HG03196 (cell line): ENCODE measurements around the gene SERPIND1.

Experiments used
- ATAC-seq: cut with Tn5 transposase; IDR thresholded peaks from one replicate; pipeline ENCODE4 v1.9.1; 2021; ENCODE audit not compliant: unreplicated experiment

SERPIND1 gene

DNA sequence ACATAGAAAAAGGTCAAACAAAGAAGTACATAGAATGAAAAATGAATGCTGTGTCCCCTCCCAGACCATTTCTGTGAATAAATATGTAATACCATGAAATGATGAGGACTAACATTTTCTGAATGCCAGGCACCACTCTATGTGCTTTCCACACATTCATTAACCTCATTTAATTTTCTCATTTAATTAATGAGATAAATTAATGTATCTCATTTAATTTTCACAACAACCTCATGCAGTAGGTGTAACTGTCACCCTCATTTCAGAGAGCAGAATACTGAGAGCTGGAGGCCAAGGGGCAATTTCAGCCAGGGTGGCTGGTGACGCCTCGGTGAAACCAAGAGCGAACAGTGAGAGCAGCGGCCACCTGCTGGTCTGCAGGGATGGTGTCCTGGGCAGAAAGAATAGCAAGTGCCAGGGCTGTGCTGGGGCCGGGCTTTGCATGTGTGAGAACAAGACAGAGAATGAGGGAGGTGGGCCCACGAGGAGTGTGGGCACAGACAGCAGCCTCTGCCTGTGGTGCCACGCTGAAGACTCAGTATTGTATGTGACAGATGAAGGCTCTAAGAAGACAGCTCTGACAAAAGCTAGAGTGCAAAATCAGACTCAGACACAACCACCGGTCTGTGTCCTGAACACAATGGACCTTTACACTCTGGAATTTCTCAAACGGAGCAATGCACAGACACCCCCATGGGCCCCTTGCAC lies 1.8 kb upstream of the SERPIND1 start:
- no peak for ATAC-seq

DNA sequence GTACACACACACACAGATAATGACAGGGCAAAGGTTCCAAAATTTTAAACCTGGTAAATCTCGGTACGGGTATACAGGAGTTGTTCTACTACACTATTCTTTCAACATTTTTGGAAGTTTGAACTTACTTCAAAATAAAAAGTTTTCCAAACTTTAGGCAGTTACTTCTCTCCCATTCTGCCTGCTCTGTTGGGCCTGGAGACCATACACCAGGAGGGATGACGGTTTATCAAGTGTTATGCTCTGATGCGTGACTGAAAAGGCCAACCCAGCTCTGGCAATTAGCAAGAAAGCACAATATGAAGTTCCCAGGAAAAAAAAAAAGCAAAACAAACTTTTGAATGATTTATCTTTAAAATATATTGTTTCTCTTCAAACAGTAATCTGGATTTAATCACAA lies 969 bp downstream of the SERPIND1 start:
- ATAC-seq: no peak

DNA sequence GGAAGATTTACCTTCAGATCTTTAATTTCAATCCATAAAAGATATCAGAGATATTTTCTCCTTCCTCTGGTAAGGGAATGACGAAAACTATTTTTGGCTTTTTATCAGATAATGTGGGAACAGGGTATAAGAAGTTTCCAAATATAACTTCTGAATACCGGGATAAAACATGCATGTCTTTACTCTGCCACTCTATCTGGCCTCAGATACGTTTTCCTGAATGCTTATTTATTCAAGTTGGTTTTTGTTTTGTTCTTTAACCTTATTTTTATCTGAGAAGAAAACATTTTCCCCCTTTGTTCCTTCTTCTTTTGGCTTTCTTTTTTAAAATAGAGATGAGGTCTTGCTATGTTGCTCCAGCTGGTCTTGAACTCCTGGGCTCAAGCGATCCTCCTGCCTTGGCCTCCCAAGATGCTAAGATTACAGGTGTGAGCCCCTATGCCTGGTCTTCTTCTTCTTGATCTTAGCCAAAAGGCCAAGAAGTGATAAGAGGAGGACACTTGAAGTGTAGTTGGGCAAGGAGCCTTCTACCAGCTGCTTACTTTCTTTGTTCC lies 1.5 kb downstream of the SERPIND1 start:
- ATAC-seq: no peak

DNA sequence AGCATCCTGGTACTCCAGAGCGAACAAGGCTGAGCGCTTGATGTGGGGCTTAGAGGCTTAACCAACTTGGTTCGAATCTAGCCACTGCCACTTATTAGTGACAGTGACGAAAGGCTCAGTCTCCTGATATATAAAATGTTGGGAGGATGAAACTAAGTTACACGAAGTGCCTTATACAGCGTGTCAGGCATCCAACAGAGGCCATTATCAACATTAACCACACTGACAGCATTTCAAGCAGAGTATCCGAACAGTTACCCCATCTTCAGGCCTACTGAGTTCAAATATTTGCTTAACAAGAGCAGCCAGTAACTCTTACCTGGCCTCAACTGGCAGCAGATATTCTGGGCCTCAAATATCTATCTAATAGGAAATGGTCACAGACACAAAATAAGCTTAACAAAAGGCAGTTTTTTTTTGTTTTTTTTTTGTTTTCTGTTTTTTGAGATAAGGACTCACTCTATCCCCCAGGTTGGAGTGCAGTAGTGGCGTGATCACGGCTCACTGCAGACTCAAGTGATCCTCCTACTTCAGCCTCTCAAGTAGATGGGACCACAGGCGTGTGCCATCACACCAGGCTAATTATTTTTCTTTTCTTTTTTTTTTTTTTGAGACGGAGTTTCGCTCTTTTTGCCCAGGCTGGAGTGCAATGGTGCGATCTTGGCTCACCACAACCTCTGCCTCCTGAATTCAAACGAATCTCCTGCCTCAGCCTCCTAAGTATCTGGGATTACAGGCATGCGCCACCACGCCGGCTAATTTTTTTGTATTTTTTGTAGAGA lies 2.9 kb downstream of the SERPIND1 start:
- ATAC-seq: no peak

DNA sequence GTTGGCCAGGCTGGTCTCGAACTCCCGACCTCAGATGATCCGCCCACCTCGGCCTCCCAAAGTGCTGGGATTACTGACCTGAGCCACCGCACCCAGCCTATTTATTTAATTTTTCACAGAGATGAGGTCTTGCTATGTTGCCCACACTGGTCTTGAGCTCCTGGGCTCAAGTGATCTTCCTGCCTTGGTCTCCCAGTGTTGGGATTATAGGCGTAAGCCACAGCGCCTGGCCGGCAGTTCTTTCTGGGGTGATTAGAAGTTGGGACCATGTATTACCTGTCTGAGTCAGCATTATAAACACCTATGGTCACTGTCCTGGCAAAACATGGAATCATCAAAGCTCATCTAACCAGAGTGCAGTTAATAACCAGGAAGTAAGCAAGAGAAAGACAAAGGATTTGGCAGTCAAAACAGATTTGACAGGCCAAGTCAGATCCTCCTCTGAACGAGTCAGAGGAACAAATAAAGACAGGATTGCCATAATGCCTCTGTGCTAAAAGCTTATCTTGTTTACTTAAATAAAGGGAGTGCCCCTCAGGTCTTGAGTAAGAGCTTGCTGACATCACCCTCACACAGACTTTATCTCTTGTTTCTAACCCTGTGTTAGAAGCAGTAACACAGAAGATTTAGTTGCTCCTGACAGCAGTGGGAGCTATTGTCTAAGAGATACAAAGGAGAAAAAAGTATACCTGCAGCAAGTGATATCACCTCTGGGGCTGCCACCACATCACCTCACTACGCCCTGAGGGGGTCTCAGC lies 3.7 kb downstream of the SERPIND1 start:
- no peak for ATAC-seq

DNA sequence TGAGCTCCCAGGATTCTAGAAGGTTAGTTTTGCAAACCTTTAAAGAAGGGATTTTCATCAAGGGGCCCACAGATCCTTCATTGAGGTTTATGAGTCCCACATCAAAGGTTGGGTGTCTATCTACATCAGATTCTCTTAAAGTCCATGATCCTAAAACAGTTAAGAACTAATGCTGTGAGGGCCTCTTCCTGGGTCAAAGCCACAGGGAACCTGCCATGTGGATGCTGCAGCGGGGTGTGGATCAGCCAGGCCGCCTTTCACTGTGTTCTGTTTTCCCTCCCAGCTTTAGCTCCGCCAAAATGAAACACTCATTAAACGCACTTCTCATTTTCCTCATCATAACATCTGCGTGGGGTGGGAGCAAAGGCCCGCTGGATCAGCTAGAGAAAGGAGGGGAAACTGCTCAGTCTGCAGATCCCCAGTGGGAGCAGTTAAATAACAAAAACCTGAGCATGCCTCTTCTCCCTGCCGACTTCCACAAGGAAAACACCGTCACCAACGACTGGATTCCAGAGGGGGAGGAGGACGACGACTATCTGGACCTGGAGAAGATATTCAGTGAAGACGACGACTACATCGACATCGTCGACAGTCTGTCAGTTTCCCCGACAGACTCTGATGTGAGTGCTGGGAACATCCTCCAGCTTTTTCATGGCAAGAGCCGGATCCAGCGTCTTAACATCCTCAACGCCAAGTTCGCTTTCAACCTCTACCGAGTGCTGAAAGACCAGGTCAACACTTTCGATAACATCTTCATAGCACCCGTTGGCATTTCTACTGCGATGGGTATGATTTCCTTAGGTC lies 5.3 kb downstream of the SERPIND1 start:
- ATAC-seq: no peak

DNA sequence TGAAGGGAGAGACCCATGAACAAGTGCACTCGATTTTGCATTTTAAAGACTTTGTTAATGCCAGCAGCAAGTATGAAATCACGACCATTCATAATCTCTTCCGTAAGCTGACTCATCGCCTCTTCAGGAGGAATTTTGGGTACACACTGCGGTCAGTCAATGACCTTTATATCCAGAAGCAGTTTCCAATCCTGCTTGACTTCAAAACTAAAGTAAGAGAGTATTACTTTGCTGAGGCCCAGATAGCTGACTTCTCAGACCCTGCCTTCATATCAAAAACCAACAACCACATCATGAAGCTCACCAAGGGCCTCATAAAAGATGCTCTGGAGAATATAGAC lies 5.9 kb downstream of the SERPIND1 start:
- no peak for ATAC-seq

DNA sequence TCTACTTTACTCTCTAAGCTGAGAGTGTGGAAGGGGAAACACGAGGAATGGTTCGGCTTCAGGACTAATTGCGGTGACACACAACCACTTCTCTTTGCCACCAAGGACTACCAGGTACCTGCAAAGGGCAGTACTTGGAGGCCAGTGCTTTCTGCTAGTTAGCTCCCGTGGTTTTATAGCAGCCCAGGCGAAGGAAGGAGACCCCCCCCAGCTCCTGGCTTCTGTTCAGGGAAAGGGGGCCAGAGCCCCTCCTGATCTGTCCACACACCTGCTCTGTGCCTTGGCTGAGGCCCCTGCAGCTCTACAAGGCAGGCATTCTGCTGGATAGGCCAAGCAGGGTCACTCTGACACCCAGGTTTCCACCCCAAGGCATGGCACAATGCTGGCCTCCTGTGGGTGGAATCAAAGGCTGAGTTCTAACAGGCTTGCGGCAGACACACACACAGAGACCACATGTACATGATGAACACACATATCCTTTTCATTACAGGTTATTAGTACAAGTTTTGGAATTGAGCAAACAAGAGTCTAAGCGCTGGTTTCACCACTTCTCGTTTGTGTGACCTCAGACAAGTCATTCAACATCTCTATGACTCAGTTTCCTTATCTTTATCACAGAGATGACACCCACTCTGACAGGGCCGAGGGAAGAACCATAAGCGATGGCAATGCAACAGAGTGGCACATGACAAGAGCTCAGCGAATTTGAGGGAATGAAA lies 7.5 kb downstream of the SERPIND1 start:
- no peak for ATAC-seq

DNA sequence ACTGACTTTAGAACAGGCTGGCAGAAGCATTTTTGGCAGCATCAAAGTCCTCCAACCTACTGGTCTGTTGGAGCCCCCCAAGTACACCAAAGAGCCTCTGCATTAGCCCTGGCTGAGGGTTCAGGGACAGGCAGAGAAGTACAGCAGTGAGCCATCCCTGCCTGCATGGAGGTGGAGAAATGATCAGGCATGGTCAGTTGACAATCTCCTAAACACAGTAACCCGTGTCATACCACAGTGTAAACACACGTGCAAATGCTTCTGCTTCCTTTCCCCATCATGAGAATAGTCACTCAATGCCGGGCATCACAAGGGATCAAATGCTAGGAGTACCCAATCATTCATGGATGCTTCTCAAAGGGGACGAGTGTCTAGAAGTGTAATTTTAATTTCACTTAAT lies 8.2 kb downstream of the SERPIND1 start:
- ATAC-seq: no peak

DNA sequence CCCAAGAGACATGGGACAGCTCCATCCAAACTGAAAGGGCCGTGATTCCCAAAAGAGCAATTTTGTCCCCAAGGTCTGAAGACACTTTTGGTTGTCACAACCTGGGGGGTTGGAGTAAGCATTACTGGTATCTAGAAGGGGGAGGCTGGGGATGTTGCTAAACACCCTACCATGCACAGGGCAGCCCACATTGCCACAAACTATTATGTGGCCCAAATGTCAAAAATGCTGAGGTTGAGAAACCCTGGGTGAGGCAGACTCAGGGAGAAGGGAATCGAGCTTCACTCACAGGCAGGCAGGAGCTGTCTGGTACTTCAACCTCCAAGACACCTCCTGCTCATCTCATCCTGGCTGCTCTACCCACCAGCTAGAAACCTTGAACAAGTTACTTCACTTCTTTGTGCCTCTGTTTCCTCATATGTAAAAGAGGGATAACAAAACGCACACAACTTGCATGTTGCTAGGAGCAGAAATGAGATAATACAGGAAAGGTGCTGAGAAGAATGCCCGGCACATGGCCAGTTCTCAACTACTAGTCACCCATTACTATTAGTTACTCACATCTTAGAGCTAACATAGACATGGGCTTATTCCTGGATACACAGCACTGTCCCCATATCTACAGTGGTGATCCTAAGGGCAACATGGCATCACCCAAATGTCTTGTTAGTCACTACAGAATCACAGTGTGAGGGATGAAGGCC lies 8.8 kb downstream of the SERPIND1 start:
- no peak for ATAC-seq

DNA sequence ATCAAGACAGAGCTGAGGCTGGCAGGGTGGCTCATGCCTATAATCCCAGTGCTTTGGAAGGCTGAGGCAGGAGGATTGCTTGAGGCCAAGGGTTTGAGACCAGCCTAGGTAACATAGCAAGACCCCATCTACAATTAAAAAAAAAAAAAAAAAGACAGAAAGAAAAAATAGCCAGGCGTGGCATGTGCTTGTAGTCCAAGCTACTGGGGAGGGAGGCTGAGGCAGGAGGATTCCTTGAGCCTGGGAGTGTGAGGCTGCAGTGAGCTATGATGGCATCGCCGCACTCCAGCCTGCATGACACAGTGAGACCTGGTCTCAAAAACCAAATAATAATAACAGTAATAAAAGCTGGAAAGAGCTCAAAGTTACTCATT lies 9.4 kb downstream of the SERPIND1 start:
- no peak for ATAC-seq

DNA sequence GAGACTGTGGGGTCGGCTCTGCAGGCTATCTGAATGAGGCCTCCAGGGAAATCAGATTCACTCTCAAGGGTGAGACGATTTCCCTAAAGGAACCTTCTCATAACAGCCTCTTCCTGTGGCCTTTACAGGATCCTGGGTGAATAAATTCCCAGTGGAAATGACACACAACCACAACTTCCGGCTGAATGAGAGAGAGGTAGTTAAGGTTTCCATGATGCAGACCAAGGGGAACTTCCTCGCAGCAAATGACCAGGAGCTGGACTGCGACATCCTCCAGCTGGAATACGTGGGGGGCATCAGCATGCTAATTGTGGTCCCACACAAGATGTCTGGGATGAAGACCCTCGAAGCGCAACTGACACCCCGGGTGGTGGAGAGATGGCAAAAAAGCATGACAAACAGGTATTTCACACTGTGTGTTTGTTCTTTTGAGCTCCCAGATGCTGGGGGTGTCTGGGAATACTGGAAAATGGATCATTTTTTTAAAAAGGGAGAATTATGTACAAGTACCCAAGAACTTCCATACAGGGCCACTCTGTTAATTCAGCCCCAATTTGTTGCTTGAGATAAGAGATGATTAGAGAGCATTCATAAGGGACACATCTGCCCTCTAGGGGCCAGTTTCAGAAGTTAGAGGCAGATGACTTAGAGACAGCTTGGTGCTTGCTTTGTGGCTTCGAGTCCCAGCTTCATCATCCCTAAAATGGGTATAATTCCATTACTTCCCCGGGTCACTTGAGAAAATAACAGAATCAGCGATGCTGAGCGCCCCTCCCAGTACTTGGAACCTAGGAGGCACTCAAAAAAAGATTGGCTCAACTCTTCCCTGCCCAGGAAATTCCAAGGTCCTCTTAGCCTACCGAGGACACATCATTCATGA lies 10.2 kb downstream of the SERPIND1 start:
- no peak for ATAC-seq

DNA sequence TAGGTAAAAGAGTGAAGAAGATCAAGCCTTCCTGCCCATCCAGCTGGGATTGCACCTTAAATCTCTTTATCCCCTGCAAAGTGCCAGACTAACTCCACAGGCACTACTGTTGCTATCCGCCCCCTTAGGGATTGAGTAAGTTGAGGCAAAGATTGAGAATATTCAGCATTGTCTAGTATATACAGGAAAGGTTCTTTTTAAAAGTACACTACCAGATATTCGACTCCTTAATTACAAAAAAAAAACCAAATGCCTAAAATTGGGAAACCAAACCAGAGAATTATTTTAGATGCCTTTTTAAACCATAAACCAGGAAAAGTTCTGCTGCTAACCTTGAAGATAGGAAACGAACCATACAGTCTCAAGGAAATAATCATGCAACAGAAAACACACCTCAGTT lies 11.5 kb downstream of the SERPIND1 start:
- no peak for ATAC-seq

DNA sequence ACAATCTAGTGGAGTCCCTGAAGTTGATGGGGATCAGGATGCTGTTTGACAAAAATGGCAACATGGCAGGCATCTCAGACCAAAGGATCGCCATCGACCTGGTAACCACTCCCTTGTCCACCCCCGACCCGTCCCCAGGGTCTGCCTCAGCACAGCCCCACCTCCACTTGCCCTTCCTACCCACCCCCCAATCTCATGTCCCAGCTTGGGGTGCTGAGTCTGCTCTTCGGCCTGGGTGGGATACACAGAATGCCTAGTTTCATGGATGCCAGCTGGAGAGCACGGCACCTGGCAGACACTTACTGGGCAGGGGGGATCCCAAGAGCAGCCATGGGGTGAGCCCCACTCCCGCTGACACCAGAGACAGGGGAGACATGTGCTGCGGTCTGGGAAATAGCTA lies 12.1 kb downstream of the SERPIND1 start:
- ATAC-seq: no peak

DNA sequence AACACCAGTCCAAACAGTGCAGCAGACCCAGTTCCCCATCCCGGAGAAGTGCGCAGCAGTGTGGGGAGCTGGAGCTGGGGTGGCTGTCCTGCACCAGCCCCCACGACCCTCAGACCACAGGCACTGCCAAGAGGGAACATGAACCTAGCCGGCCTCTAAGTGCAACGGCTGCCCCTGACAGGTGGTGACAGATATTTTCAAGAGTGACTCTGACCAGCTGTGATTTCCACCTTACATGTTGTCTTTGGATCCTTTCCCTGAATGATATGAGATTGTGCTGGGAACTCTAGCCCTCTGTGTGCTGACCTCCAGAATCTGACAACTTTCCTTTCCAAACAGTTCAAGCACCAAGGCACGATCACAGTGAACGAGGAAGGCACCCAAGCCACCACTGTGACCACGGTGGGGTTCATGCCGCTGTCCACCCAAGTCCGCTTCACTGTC lies 12.6 kb downstream of the SERPIND1 start:
- ATAC-seq: no peak

DNA sequence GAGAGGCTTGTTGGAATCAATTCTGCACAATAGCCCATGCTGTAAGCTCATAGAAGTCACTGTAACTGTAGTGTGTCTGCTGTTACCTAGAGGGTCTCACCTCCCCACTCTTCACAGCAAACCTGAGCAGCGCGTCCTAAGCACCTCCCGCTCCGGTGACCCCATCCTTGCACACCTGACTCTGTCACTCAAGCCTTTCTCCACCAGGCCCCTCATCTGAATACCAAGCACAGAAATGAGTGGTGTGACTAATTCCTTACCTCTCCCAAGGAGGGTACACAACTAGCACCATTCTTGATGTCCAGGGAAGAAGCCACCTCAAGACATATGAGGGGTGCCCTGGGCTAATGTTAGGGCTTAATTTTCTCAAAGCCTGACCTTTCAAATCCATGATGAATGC lies 13.3 kb downstream of the SERPIND1 start:
- ATAC-seq: no peak

DNA sequence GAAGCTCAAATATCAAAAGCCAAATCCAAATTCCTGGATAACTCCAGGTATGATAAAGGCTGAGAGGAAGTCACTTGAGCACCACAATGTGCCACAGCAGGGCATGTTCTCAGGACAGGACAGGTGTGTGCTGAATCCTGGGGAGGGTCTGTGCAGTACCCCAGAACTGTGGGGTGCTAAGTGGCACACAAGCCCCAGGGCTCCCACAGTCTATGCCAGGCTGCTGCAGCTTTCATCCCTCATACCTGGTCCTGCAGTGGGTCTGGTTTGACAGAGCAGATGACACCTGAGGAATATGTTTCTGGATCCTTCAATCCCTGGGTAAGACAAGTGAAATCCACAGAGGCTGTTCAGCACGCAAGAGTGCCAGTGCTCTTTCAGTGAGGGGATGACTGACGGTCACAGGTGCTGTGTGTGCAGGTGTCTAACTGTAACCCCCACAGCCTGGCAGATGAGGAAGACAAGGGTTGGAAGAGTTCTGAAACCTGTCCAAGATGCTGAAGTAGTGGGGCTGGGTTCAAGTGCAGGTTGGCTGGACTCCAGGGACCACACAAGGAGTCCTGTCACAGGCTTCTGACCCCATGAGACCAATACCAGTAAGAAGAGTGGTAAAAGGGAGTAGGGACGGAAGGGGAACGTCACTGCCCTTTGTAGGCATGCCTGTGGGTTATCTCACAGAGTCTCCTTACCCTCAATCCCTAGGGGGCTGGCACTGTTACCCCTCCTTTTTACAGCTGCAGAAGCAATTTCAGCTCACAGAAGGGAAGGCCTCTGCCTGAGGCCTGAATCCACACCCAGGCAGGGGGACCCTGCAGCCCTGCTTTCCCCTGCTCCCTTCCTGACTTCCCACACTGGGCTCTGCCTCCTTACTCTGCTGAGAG lies 14.1 kb downstream of the SERPIND1 start:
- no peak for ATAC-seq
